Tibial nerve (tissue), 4 donors: ENCODE data around the gene MKLN1. TPM values are rescaled to one million over a fixed set of nuclear protein-coding genes. Genes with fewer than 3 reads are reported as not detected.

Source experiments
- DNase-seq, 2 donors: peaks; one replicate each; pipeline ENCODE4 v3.0.0-alpha.2; 2019; ENCODE audit warnings: low spot score in 2 of 2
- H3K27ac ChIP-seq, 4 donors: fragments of 200-600 bp; sonication (generic) in 3 of 4; one replicate each; pipeline ENCODE4 v1.5.1; 2017 to 2019; ENCODE audit warnings: mild to moderate bottlenecking in 1 of 4
- H3K27me3 ChIP-seq, 2 donors: fragments of 200-600 bp; sonication (generic) in 1 of 2; one replicate each; pipeline versions ENCODE4 v1.5.1 to v1.6.0; 2017 to 2019
- H3K36me3 ChIP-seq, 3 donors: fragments of 200-600 bp; sonication (generic); one replicate each; pipeline ENCODE4 v1.5.1; 2018 to 2019
- H3K4me1 ChIP-seq, 4 donors: fragments of 200-600 bp; sonication (generic) in 3 of 4; one replicate each; pipeline ENCODE4 v1.5.1; 2017 to 2019
- H3K4me3 ChIP-seq, 4 donors: fragments of 200-600 bp; sonication (generic) in 3 of 4; one replicate each; pipeline ENCODE4 v1.5.1; 2017 to 2019; ENCODE audit warnings: mild to moderate bottlenecking in 1 of 4, moderate library complexity in 1 of 4
- H3K9me3 ChIP-seq, 4 donors: fragments of 200-600 bp; sonication (generic) in 3 of 4; one replicate each; pipeline ENCODE4 v1.5.1; 2017 to 2019
- CTCF ChIP-seq, 5 experiments: fragments of 200-600 bp in 3 of 5; fragments of 450-650 bp in 2 of 5; sonication (generic) in 3 of 5; IDR thresholded peaks; one replicate each; pipeline ENCODE4 v1.5.1; 2016 to 2019; ENCODE audit warnings: antibody characterized with exemption in 5 of 5, mild to moderate bottlenecking in 3 of 5, moderate library complexity in 2 of 5
- EP300 ChIP-seq, 2 donors: sonication (generic); formaldehyde crosslinking; IDR thresholded peaks; one replicate each; pipeline ENCODE4 v1.6.1; 2017; ENCODE audit warnings: antibody characterized with exemption in 2 of 2, mild to moderate bottlenecking in 1 of 2
- POLR2A ChIP-seq, 2 donors: fragments of 450-650 bp; IDR thresholded peaks; one replicate each; pipeline ENCODE4 v1.6.1; 2017; ENCODE audit warnings: antibody characterized with exemption in 2 of 2, mild to moderate bottlenecking in 2 of 2, moderate library complexity in 2 of 2
- WGBS, 2 donors: methylation state at CpG; one replicate each; pipeline ENCODE4 v1.1.5; 2018; 5-methylcytosine and 5-hydroxymethylcytosine counted together
- total RNA-seq, 4 donors: library from RNA; depleted of rRNA; stranded (reverse); fragments of >200 nt; gene quantifications; one replicate each; pipeline ENCODE4 v1.1.0, GENCODE V29; 2016

Gene MKLN1
- total RNA-seq, 4 donors from 2014 or later = 86.4 to 143 (median 95.0) TPM

GRCh38 chr7:131401194-131401593, 73.5 kb downstream of the MKLN1 start:
- Histone ChIP-seq H3K4me1 (peaks cover 0 to 47% (median 15%) of the 10 kb centered on the region in 4 donors), H3K4me3 (no peak overlapping the region), H3K36me3 (peaks cover 0 to 33% (median 0%) of the 10 kb centered on the region in 3 donors), H3K27me3 (no peaks in the 10 kb centered on the region), H3K27ac (peak overlapping the region; percentile 65 to 87 (median 72)), H3K9me3 (peaks cover 0 to 13% (median 0%) of the 10 kb centered on the region in 4 donors)
- no peak for TF ChIP-seq CTCF (IDR thresholded peaks at IDR 0.05)
- TF ChIP-seq POLR2A (IDR thresholded peaks at IDR 0.05) = no peak
- no peak for TF ChIP-seq EP300 (IDR thresholded peaks at IDR 0.05)
- no peak for DNase-seq

GRCh38 chr7:131403322-131403721, 75.6 kb downstream of the MKLN1 start:
- WGBS, 2 donors = 94 to 95% methylated on average over 2 of the region's 2 CpGs
- H3K9me3 ChIP-seq = peaks cover 0 to 13% (median 0%) of the 10 kb centered on the region in 4 donors
- H3K4me1 ChIP-seq = peaks cover 0 to 66% (median 16%) of the 10 kb centered on the region in 4 donors
- DNase-seq = no peak
- H3K27me3 ChIP-seq = no peaks in the 10 kb centered on the region
- H3K4me3 ChIP-seq = no peak overlapping the region
- H3K27ac ChIP-seq = peak overlapping the region in 3 of 4 donors; percentile 5 to 87 (median 79)
- peaks cover 0 to 33% (median 0%) of the 10 kb centered on the region in 3 donors for H3K36me3 ChIP-seq
- TF ChIP-seq EP300 (IDR thresholded peaks at IDR 0.05) (no peak), POLR2A (IDR thresholded peaks at IDR 0.05) (no peak), CTCF (IDR thresholded peaks at IDR 0.05) (no peak)

- WGBS, 2 donors = 96% methylated on average over 7 of the region's 7 CpGs
Measured at GRCh38 chr7:131404226-131404911, 76.7 kb downstream of the MKLN1 start.

GRCh38 chr7:131409129-131409766, 81.6 kb downstream of the MKLN1 start:
- DNase-seq = no peak
- no peaks in the 10 kb centered on the region for H3K9me3 ChIP-seq
- peaks cover 0 to 35% (median 5%) of the 10 kb centered on the region in 3 donors for H3K36me3 ChIP-seq
- H3K4me1 ChIP-seq = peaks cover 0 to 38% (median 1%) of the 10 kb centered on the region in 4 donors
- H3K27ac ChIP-seq = no peak overlapping the region
- no peak overlapping the region for H3K4me3 ChIP-seq
- WGBS, 2 donors = 86 to 89% methylated on average over 5 of the region's 5 CpGs
- no peak for TF ChIP-seq EP300 (IDR thresholded peaks at IDR 0.05)
- TF ChIP-seq CTCF (IDR thresholded peaks at IDR 0.05) = no peak
- TF ChIP-seq POLR2A (IDR thresholded peaks at IDR 0.05) = no peak
- H3K27me3 ChIP-seq = no peaks in the 10 kb centered on the region

More at GRCh38 chr7:131404226-131404911, 76.7 kb downstream of the MKLN1 start:
- Histone ChIP-seq H3K4me3 (no peak overlapping the region), H3K27me3 (no peaks in the 10 kb centered on the region), H3K36me3 (peaks cover 0 to 33% (median 0%) of the 10 kb centered on the region in 3 donors), H3K4me1 (peaks cover 0 to 65% (median 16%) of the 10 kb centered on the region in 4 donors), H3K27ac (peak overlapping the region in 1 of 4 donors; percentile 48), H3K9me3 (peaks cover 0 to 13% (median 0%) of the 10 kb centered on the region in 4 donors)
- no peak for TF ChIP-seq CTCF (IDR thresholded peaks at IDR 0.05)
- no peak for TF ChIP-seq POLR2A (IDR thresholded peaks at IDR 0.05)
- TF ChIP-seq EP300 (IDR thresholded peaks at IDR 0.05) = no peak
- no peak for DNase-seq

- WGBS, 2 donors = 88% methylated on average over 3 of the region's 3 CpGs
- Histone ChIP-seq H3K27ac (no peak overlapping the region), H3K4me3 (no peak overlapping the region), H3K27me3 (no peaks in the 10 kb centered on the region), H3K9me3 (no peaks in the 10 kb centered on the region), H3K4me1 (peaks cover 0 to 22% (median 1%) of the 10 kb centered on the region in 4 donors), H3K36me3 (peaks cover 0 to 44% (median 5%) of the 10 kb centered on the region in 3 donors)
- DNase-seq = no peak
- no peak for TF ChIP-seq CTCF (IDR thresholded peaks at IDR 0.05)
Measured at GRCh38 chr7:131412031-131412430, 84.4 kb downstream of the MKLN1 start.
